Measurements from ENCODE around the gene UBASH3B. TPM values are rescaled to one million over a fixed set of nuclear protein-coding genes. Genes with fewer than 3 reads are reported as not detected.

UBASH3B gene
- total RNA-seq, 2 donors from 2014 or later, result 0.78 to 12.9 TPM

DNA sequence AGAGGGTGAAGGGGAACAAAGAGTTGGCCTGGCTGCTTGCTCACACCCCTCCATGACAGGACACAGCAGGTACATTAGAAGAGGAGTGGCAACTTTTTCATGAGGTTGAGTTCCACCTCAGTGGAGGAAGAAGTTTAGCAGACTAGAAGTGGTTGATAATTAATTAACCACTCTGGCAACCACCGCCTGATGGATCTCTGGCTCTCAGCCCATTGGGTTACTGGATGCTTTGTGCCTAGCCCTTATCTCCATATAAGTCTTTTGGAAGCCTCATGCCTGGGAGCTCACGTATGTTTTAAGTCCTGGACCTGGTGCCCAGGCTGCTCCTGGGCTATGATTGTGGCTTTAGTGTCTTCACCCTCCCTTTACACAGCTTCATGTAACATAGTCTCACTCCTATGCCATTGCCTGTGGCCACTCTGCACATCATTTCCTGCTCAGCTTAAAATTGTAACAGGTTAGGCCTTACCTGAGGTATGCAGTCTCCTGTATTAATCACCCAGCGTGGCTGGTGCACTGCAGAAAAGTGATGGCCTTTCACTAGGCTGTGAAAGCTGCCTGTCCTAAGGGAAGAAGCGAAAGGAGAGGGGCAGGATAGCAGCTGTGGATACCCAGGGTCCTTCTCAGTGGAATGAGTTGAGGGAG is 110.1 kb downstream of the UBASH3B start:
- H3K4me1 ChIP-seq, result peaks cover 5% of the 10 kb centered on the region
- H3K27me3 ChIP-seq, result no peaks in the 10 kb centered on the region
- DNase-seq, result no peak
- no peaks in the 10 kb centered on the region for H3K36me3 ChIP-seq (replicated peaks in 1 of 2; ENCODE audit: insufficient read depth in 1 of 2, low read depth in 2 of 2)
- no peak overlapping the region for H3K4me3 ChIP-seq
- intact Hi-C loops (cut with DNase I), result no loop called here
- 65 to 76% methylated on average over 4 of the region's 4 CpGs for WGBS, 2 donors
- no peaks in the 10 kb centered on the region for H3K9me3 ChIP-seq
- no peak for TF ChIP-seq POLR2A (IDR thresholded peaks at IDR 0.05)
- TF ChIP-seq CTCF (IDR thresholded peaks at IDR 0.05), result no peak
- H3K27ac ChIP-seq, result no peak overlapping the region
- no peak for ATAC-seq

DNA sequence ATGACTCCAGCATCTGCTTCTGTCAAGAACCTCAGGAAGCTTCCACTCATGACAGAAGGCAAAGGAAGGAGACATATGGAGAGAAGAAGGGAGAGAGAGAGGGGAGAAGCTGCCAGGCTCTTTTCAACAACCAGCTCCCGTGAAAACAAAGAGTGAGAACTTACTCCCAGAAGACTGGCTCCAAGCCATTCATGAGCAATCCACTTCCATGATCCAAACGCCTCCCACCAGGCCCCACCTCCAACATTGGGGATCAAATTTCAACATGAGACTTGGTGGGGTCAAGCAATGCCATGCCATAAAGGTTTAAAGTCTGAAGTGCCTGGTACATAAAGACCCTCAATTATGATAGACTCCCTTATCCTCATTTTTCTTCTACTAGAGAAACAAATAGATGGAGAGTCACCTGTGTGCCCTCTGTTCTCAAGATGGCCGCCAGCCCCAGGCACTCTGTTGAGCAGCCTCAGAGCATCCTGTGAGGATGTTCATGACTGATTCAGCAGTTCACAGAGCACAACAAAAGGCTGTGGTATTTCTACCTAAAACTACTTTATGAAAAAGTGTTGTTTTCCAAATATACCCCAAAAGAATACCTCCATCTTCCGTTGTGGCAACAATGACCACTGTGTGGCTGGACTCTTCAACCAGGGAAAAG is 113.7 kb downstream of the UBASH3B start:
- 66 to 70% methylated on average over 4 of the region's 4 CpGs for WGBS, 2 donors
- no peak overlapping the region for H3K27ac ChIP-seq
- peaks cover 5% of the 10 kb centered on the region for H3K4me1 ChIP-seq
- intact Hi-C loops (cut with DNase I), result no loop called here
- H3K9me3 ChIP-seq, result no peaks in the 10 kb centered on the region
- no peak for DNase-seq
- TF ChIP-seq CTCF (IDR thresholded peaks at IDR 0.05) (no peak), POLR2A (IDR thresholded peaks at IDR 0.05) (no peak)
- H3K4me3 ChIP-seq, result no peak overlapping the region
- H3K36me3 ChIP-seq (replicated peaks in 1 of 2; ENCODE audit: insufficient read depth in 1 of 2, low read depth in 2 of 2), result no peaks in the 10 kb centered on the region
- no peak for ATAC-seq
- no peaks in the 10 kb centered on the region for H3K27me3 ChIP-seq

GRCh38 chr11:122772945-122773344 is 117.4 kb downstream of the UBASH3B start:
- DNase-seq (no peak), ATAC-seq (no peak)
- Histone ChIP-seq H3K27me3 (no peaks in the 10 kb centered on the region), H3K27ac (no peak overlapping the region), H3K4me1 (no peaks in the 10 kb centered on the region), H3K36me3 (replicated peaks in 1 of 2; ENCODE audit: insufficient read depth in 1 of 2, low read depth in 2 of 2) (no peaks in the 10 kb centered on the region), H3K4me3 (no peak overlapping the region), H3K9me3 (no peaks in the 10 kb centered on the region)
- no peak for TF ChIP-seq CTCF (IDR thresholded peaks at IDR 0.05)
- TF ChIP-seq POLR2A (IDR thresholded peaks at IDR 0.05), result no peak
- WGBS, 2 donors, result 73 to 76% methylated on average over 5 to 7 of the region's 7 CpGs
- intact Hi-C loops (cut with DNase I), result no loop called here

DNA sequence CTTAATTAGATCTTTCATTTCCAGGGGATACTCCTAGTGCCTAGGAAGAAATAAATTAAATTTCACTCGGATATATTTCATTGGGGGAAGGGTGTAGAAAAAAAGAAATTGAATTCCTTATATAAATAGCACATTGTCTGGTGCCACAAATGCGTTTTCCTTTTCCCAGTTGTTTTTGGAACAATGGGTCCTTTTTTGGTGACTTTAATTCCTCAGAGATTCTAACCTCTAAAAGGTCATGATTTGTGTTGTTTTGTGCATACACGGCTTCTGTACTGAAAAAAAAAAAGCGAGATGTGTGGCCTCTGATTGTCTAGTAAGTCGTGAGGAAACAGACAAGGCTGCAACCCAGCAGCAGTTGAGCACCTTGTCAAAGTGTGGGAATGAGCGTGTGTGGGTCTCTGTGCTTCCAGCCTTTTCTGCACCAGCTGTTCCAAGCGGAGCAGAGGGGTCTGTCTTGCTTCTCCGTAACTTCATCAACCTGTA is 118.3 kb downstream of the UBASH3B start:
- intact Hi-C loops (cut with DNase I), result no loop called here
- Histone ChIP-seq H3K4me1 (no peaks in the 10 kb centered on the region), H3K27ac (no peak overlapping the region), H3K36me3 (replicated peaks in 1 of 2; ENCODE audit: insufficient read depth in 1 of 2, low read depth in 2 of 2) (no peaks in the 10 kb centered on the region), H3K9me3 (no peaks in the 10 kb centered on the region), H3K4me3 (no peak overlapping the region), H3K27me3 (no peaks in the 10 kb centered on the region)
- ATAC-seq (no peak), DNase-seq (no peak)
- WGBS, 2 donors, result 50 to 61% methylated on average over 8 of the region's 8 CpGs
- no peak for TF ChIP-seq POLR2A (IDR thresholded peaks at IDR 0.05)
- TF ChIP-seq CTCF (IDR thresholded peaks at IDR 0.05), result no peak
